A549 (cell line): Measurements from ENCODE around the gene CSMD2. TPM values are rescaled to one million over a fixed set of nuclear protein-coding genes. Genes with fewer than 3 reads are reported as not detected.

Experiments used
- ATAC-seq, 2 experiments: fragments of 200-7000 bp in 1 of 2; fragments of >200 bp in 1 of 2; cut with Nextera tagmentation in 1 of 2; cut with Tn5 transposase in 1 of 2; 3 replicates each; pipeline versions ENCODE4 v1.8.0 to v1.9.1; 2018 to 2020; ENCODE audit warnings: mild to moderate bottlenecking in 1 of 2, moderate library complexity in 1 of 2
- CTCF ChIA-PET: fragments of 300-600 bp; sonication (Branson Sonifier 250); formaldehyde crosslinking; extraction: SDS; loops from one replicate; lab custom pipeline; 2021; ENCODE audit warnings: antibody characterized with exemption, inconsistent platforms; lab: Yijun Ruan, JAX
- POLR2A ChIA-PET: fragments of 350-600 bp; formaldehyde crosslinking; extraction: SDS; loops from one replicate; lab custom pipeline; 2021; ENCODE audit warnings: antibody characterized with exemption, inconsistent platforms; lab: Yijun Ruan, JAX
- DNase-seq, 2 experiments: peaks; one replicate each; pipeline versions ENCODE4 v3.0.0 to v3.0.0-alpha.2; 2011 to 2016; ENCODE audit warnings: low read depth in 1 of 2, low spot score in 1 of 2
- FAIRE-seq: peaks from 2 replicates; lab custom pipeline; 2011; peaks lifted over from hg19 to GRCh38; lab: Jason Lieb, UNC
- H3K27ac ChIP-seq, 2 experiments: fragments of >200 bp; sonication (Bioruptor Twin); formaldehyde crosslinking; 3 replicates each; pipeline ENCODE4 v1.5.1; 2016 to 2017
- H3K4me1 ChIP-seq: fragments of >200 bp; sonication (Bioruptor Twin); formaldehyde crosslinking; 3 replicates; pipeline ENCODE4 v1.6.1; 2016
- H3K4me2 ChIP-seq: fragments of >200 bp; sonication (Bioruptor Twin); formaldehyde crosslinking; 3 replicates; pipeline ENCODE4 v1.6.1; 2016
- H3K4me3 ChIP-seq: fragments of >200 bp; sonication (Bioruptor Twin); formaldehyde crosslinking; 3 replicates; pipeline ENCODE4 v1.5.1; 2016
- H3K9me3 ChIP-seq: fragments of >200 bp; sonication (Bioruptor Twin); formaldehyde crosslinking; 3 replicates; pipeline ENCODE4 v1.6.1; 2016
- BHLHE40 ChIP-seq: IDR thresholded peaks from 2 replicates; pipeline ENCODE4 v1.6.1; 2012; ENCODE audit warnings: low read depth, low read length, inconsistent platforms
- CBX8 ChIP-seq: fragments of 200-600 bp; sonication (generic); IDR thresholded peaks from 2 replicates; pipeline ENCODE4 v1.6.1; 2016
- EHMT2 ChIP-seq: fragments of 200-600 bp; sonication (generic); IDR thresholded peaks from 2 replicates; pipeline ENCODE4 v1.6.1; 2016; ENCODE audit warnings: antibody characterized with exemption, low read depth, mild to moderate bottlenecking, moderate library complexity
- EP300 ChIP-seq, 2 experiments: fragments of >200 bp; sonication (Bioruptor Twin); formaldehyde crosslinking; IDR thresholded peaks; 2 replicates in 1 of 2; 3 replicates in 1 of 2; pipeline ENCODE4 v1.6.1; 2016 to 2017
- ESRRA ChIP-seq: fragments of 150-350 bp; IDR thresholded peaks from 2 replicates; pipeline ENCODE4 v1.6.1; 2014; ENCODE audit warnings: mild to moderate bottlenecking, low read length, borderline replicate concordance
- FOXS1 ChIP-seq: fragments of 250-450 bp; sonication (Bioruptor Pico); IDR thresholded peaks from 2 replicates; pipeline ENCODE4 v1.5.0; 2020; ENCODE audit warnings: mild to moderate bottlenecking, moderate library complexity
- GATA3 ChIP-seq: IDR thresholded peaks from 2 replicates; pipeline ENCODE4 v1.6.1; 2012; ENCODE audit warnings: borderline replicate concordance
- HEYL ChIP-seq: fragments of 250-450 bp; sonication (Bioruptor Pico); IDR thresholded peaks from 2 replicates; pipeline ENCODE4 v1.8.0; 2021; ENCODE audit warnings: mild to moderate bottlenecking, moderate library complexity
- HOXA7 ChIP-seq: fragments of 250-450 bp; sonication (Bioruptor Pico); IDR thresholded peaks from 2 replicates; pipeline ENCODE4 v1.5.0; 2020; ENCODE audit warnings: mild to moderate bottlenecking, moderate library complexity
- HOXB5 ChIP-seq: fragments of 250-450 bp; sonication (Bioruptor Pico); IDR thresholded peaks from 2 replicates; pipeline ENCODE4 v1.5.0; 2020; ENCODE audit warnings: mild to moderate bottlenecking, moderate library complexity
- JUN ChIP-seq, 2 experiments: fragments of >200 bp; sonication (Bioruptor Twin); formaldehyde crosslinking; IDR thresholded peaks; 2 replicates in 1 of 2; 3 replicates in 1 of 2; pipeline ENCODE4 v1.6.1; 2016 to 2017
- JUNB ChIP-seq: fragments of >200 bp; sonication (Bioruptor Twin); formaldehyde crosslinking; IDR thresholded peaks from 2 replicates; pipeline ENCODE4 v1.6.1; 2016
- NFE2L2 ChIP-seq: fragments of 150-350 bp; conservative IDR thresholded peaks from 2 replicates; pipeline ENCODE4 v1.6.1; 2014; ENCODE audit warnings: low read length
- NPAS2 ChIP-seq: fragments of 250-450 bp; sonication (Bioruptor Pico); IDR thresholded peaks from 2 replicates; pipeline ENCODE4 v1.8.0; 2022; ENCODE audit warnings: mild to moderate bottlenecking, moderate library complexity, borderline replicate concordance
- POLR2A ChIP-seq: IDR thresholded peaks from 2 replicates; pipeline ENCODE4 v1.6.1; 2012; ENCODE audit warnings: mild to moderate bottlenecking, low read length
- POLR2AphosphoS2 ChIP-seq: conservative IDR thresholded peaks from 2 replicates; pipeline ENCODE4 v1.6.1; 2012; ENCODE audit warnings: low read length, improper control_type of control experiment, inconsistent platforms
- RCOR1 ChIP-seq: fragments of 150-350 bp; IDR thresholded peaks from 2 replicates; pipeline ENCODE4 v1.6.1; 2014; ENCODE audit warnings: antibody characterized with exemption, low read length, low read depth
- RNF2 ChIP-seq: fragments of 200-600 bp; sonication (generic); IDR thresholded peaks from 2 replicates; pipeline ENCODE4 v1.6.1; 2016; ENCODE audit warnings: low read depth, mild to moderate bottlenecking, antibody characterized with exemption, moderate library complexity, borderline replicate concordance
- SMC3 ChIP-seq: fragments of >200 bp; sonication (Bioruptor Twin); formaldehyde crosslinking; IDR thresholded peaks from 3 replicates; pipeline ENCODE4 v1.6.1; 2018; ENCODE audit warnings: inconsistent platforms
- SREBF2 ChIP-seq: fragments of 450-650 bp; IDR thresholded peaks from 2 replicates; pipeline ENCODE4 v1.6.1; 2014; ENCODE audit warnings: mild to moderate bottlenecking, moderate library complexity
- TP53 ChIP-seq: fragments of 250-450 bp; sonication (Bioruptor Pico); IDR thresholded peaks from 2 replicates; pipeline ENCODE4 v1.5.0; 2021; ENCODE audit warnings: mild to moderate bottlenecking, moderate library complexity
- ZFP36 ChIP-seq: fragments of 450-650 bp; IDR thresholded peaks from 2 replicates; pipeline ENCODE4 v1.6.1; 2014; ENCODE audit warnings: borderline replicate concordance; ENCODE audit not compliant: partially characterized antibody
- ZSCAN20 ChIP-seq: fragments of 250-450 bp; sonication (Bioruptor Pico); IDR thresholded peaks from 2 replicates; pipeline ENCODE4 v1.8.0; 2022; ENCODE audit warnings: mild to moderate bottlenecking, moderate library complexity
- WGBS: methylation state at CpG from one replicate; pipeline ENCODE4 v1.1.6; 2017; ENCODE audit errors: missing lambda C conversion rate; 5-methylcytosine and 5-hydroxymethylcytosine counted together
- polyA plus RNA-seq, 4 experiments: library from polyadenylated mRNA; depleted of rRNA in 3 of 4; stranded (reverse); fragments of >200 nt; fragmentation: RNase III in 1 of 4; extraction: RNeasy Plus Mini Kit Qiagen cat#74134 plus additional on column Dnase treatment in 1 of 4; gene quantifications; 2 replicates in 3 of 4; 3 replicates in 1 of 4; pipeline ENCODE4 v1.2.3, GENCODE V29; 2011 to 2017
- TF ChIP-seq, protein P1 (sequence below): fragments of 200-600 bp; sonication (generic); IDR thresholded peaks from 2 replicates; pipeline ENCODE4 v1.6.1; 2016; ENCODE audit warnings: antibody characterized with exemption, mild to moderate bottlenecking, moderate library complexity
- TF ChIP-seq, protein P2 (sequence below): fragments of 250-450 bp; sonication (Bioruptor Pico); IDR thresholded peaks from 2 replicates; pipeline ENCODE4 v1.5.0; 2020; ENCODE audit warnings: low read depth, mild to moderate bottlenecking, moderate library complexity

The CSMD2 gene
- polyA plus RNA-seq, 2 of the 4 experiments (the other 2 are of a cell fraction) = not detected

DNA sequence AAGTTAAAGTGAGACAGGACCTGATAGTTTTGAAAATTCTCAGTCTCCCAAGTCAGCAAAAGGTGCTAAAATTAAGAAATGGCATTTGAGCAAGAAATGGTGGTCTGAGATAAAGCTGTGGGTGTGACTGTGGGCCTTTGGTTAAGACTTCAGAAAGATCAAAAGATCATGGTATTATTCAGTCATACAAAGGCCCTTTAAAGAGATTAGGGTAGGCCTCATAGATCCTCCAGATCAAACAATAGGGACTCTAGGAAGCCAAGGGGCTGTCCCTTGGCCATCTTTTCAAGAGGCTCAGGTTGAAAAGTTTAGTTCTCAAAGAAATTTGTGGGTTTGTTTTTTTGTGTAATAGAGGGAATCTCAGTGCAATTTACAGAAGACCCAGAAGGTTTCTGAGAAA, 292.8 kb downstream of the CSMD2 start:
- TF ChIP-seq JUNB (no peak), JUN (IDR thresholded peaks at IDR 0.05) (no peak), ZSCAN20 (CRISPR knock-in tag) (no peak), POLR2AphosphoS2 (no peak), GATA3 (no peak), SMC3 (no peak), EHMT2 (no peak), RNF2 (no peak), SREBF2 (no peak), POLR2A (no peak), BHLHE40 (no peak), NPAS2 (CRISPR knock-in tag) (no peak), EP300 (IDR thresholded peaks at IDR 0.05) (no peak)
- Histone ChIP-seq H3K4me2 (no peak overlapping the region), H3K4me3 (no peak overlapping the region), H3K27ac (no peak overlapping the region), H3K4me1 (no peaks in the 10 kb centered on the region), H3K9me3 (no peaks in the 10 kb centered on the region)
- DNase-seq (no peak), ATAC-seq (no peak), FAIRE-seq (no peak)
- CTCF ChIA-PET = interaction anchor here (0.7 kb wide), 1 partner anchor 147 kb away, joined by 3 read pairs; no protein-coding TSS in a partner anchor
- POLR2A ChIA-PET = no interaction called here

DNA sequence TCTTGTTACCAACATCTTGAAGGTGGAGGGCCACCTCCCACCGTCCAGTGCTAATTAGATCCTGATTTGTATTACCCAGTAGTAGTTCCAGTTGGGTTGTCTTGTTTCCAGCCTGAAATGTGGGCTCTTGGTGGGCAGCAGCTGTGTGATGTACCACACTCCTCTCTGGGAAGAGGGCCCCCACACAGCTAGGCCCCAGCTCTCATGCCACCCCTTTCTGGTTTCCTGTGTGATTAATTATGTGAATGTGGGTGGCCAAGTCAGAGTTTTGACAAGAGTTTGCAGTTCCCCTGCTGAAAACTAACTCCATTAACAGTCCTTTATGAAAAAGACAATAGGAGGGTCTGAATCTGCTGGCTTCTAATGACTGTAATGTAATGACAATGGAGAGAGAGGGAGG, 297.3 kb downstream of the CSMD2 start:
- no peaks in the 10 kb centered on the region for H3K4me1 ChIP-seq
- FAIRE-seq = no peak
- no peak overlapping the region for H3K4me2 ChIP-seq
- TF ChIP-seq HEYL (CRISPR knock-in tag) (no peak), EHMT2 (no peak), NPAS2 (CRISPR knock-in tag) (no peak), CBX8 (no peak), SMC3 (no peak), TP53 (CRISPR knock-in tag) (no peak), ESRRA (no peak), FOXS1 (CRISPR knock-in tag) (no peak), HOXB5 (CRISPR knock-in tag) (no peak)
- no peak overlapping the region for H3K4me3 ChIP-seq
- ChIA-PET CTCF (no interaction called here), POLR2A (no interaction called here)
- no peak for DNase-seq
- no peaks in the 10 kb centered on the region for H3K9me3 ChIP-seq
- ATAC-seq = no peak
- 0% methylated on average over 1 of the region's 1 CpG for WGBS
- H3K27ac ChIP-seq = no peak overlapping the region

DNA sequence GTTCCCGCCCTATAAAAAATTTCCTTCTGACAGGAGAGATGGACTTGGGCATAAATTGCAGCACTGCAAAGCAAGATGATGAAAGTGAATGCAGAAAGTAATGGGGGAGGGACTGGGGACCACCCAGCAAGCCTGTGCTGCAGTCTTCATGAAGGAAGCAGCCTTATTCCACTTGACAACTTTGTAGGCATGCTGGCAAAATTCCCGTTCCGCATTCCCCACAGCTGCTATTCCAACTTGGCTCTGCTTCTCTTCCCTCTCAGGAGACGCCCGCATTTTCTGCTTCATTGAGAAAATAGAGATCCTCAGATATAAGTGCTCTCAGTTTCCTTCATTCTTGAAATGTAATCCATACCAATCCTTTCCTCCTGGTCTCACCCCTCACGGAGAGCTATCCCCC, 298.7 kb downstream of the CSMD2 start:
- ChIA-PET CTCF (no interaction called here), POLR2A (no interaction called here)
- no peaks in the 10 kb centered on the region for H3K4me1 ChIP-seq
- no peaks in the 10 kb centered on the region for H3K9me3 ChIP-seq
- TF ChIP-seq ZFP36 (no peak), HOXA7 (CRISPR knock-in tag) (no peak), RCOR1 (no peak)
- ATAC-seq = no peak
- no peak for FAIRE-seq
- no peak overlapping the region for H3K4me3 ChIP-seq
- DNase-seq = no peak
- no peak overlapping the region for H3K4me2 ChIP-seq
- H3K27ac ChIP-seq = no peak overlapping the region
- 4% methylated on average over 6 of the region's 6 CpGs for WGBS

DNA sequence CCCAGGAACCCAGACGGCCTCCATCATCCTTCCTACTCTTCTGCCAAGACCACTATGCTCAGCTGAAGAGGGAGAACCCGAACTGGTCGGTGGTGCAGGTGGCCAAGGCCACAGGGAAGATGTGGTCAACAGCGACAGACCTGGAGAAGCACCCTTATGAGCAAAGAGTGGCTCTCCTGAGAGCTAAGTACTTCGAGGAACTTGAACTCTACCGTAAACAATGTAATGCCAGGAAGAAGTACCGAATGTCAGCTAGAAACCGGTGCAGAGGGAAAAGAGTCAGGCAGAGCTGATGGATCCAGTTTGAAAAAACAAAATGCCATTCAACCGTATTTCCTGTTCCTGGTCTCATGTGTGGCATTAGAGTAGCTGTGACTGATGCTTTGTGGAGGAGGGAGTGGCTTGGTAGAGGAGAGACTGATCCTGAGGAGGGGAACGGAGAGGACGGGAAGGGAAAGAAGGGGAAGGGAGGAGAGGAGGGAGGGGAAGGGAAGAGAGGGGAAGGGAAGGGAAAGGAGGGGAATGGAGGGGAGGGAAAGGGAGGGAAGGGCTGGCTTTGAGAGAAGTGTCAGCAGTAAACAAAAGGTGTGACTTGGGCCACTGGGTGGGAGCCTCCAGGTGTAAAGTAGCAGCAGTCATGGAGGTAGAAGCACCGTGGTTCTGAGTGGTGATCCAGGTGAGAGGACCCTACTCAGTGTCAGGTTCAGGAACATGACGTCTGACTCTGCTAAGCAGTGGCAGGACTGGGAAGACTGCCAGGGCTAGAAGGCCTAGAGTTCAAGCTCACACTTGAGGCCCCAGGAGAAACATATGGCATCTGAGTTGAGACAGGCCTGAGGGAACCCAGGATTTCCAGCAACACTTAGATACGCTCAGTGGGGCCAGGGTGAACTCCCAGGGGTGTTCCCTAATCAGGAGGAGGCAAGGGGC, 300.3 kb downstream of the CSMD2 start:
- no peak for FAIRE-seq
- ChIA-PET CTCF (no interaction called here), POLR2A (no interaction called here)
- Histone ChIP-seq H3K27ac (no peak overlapping the region), H3K4me3 (no peak overlapping the region), H3K9me3 (no peaks in the 10 kb centered on the region), H3K4me1 (no peaks in the 10 kb centered on the region), H3K4me2 (no peak overlapping the region)
- TF ChIP-seq, protein P1, sequence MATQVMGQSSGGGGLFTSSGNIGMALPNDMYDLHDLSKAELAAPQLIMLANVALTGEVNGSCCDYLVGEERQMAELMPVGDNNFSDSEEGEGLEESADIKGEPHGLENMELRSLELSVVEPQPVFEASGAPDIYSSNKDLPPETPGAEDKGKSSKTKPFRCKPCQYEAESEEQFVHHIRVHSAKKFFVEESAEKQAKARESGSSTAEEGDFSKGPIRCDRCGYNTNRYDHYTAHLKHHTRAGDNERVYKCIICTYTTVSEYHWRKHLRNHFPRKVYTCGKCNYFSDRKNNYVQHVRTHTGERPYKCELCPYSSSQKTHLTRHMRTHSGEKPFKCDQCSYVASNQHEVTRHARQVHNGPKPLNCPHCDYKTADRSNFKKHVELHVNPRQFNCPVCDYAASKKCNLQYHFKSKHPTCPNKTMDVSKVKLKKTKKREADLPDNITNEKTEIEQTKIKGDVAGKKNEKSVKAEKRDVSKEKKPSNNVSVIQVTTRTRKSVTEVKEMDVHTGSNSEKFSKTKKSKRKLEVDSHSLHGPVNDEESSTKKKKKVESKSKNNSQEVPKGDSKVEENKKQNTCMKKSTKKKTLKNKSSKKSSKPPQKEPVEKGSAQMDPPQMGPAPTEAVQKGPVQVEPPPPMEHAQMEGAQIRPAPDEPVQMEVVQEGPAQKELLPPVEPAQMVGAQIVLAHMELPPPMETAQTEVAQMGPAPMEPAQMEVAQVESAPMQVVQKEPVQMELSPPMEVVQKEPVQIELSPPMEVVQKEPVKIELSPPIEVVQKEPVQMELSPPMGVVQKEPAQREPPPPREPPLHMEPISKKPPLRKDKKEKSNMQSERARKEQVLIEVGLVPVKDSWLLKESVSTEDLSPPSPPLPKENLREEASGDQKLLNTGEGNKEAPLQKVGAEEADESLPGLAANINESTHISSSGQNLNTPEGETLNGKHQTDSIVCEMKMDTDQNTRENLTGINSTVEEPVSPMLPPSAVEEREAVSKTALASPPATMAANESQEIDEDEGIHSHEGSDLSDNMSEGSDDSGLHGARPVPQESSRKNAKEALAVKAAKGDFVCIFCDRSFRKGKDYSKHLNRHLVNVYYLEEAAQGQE = no peak
- TF ChIP-seq NFE2L2 (no peak), NPAS2 (CRISPR knock-in tag) (no peak), CBX8 (no peak)
- TF ChIP-seq, protein P2, sequence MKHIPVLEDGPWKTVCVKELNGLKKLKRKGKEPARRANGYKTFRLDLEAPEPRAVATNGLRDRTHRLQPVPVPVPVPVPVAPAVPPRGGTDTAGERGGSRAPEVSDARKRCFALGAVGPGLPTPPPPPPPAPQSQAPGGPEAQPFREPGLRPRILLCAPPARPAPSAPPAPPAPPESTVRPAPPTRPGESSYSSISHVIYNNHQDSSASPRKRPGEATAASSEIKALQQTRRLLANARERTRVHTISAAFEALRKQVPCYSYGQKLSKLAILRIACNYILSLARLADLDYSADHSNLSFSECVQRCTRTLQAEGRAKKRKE (CRISPR knock-in tag) = no peak
- WGBS = 2% methylated on average over 14 of the region's 14 CpGs
- no peak for DNase-seq
- ATAC-seq = no peak
